Left lung (tissue), 10 donors: Measurements from ENCODE around the gene HACD3. TPM values are rescaled to one million over a fixed set of nuclear protein-coding genes. Genes with fewer than 3 reads are reported as not detected.

Experiments used
- ATAC-seq: fragments of 200-7000 bp; cut with Tn5 transposase; one replicate; pipeline ENCODE4 v1.9.1; 2020; ENCODE audit warnings: moderate library complexity
- DNase-seq, 4 donors: peaks; one replicate each; pipeline ENCODE4 v3.0.0-alpha.2; 2013 to 2020
- H3K27ac ChIP-seq, 2 donors: fragments of 200-600 bp; sonication (generic) in 1 of 2; one replicate each; pipeline versions ENCODE4 v1.5.0 to v1.8.0; 2020 to 2021
- H3K27me3 ChIP-seq, 2 donors: fragments of 200-600 bp; sonication (generic) in 1 of 2; one replicate each; pipeline versions ENCODE4 v1.5.0 to v1.8.0; 2020 to 2021
- H3K36me3 ChIP-seq, 2 donors: fragments of 200-600 bp; sonication (generic) in 1 of 2; one replicate each; pipeline versions ENCODE4 v1.5.0 to v1.8.0; 2020 to 2021
- H3K4me1 ChIP-seq, 2 donors: fragments of 200-600 bp; one replicate each; pipeline ENCODE4 v1.8.0; 2021
- H3K4me3 ChIP-seq, 2 donors: fragments of 200-600 bp; sonication (generic) in 1 of 2; one replicate each; pipeline versions ENCODE4 v1.5.0 to v1.8.0; 2020 to 2021; ENCODE audit warnings: mild to moderate bottlenecking in 1 of 2
- H3K9me3 ChIP-seq, 2 donors: fragments of 200-600 bp; sonication (generic) in 1 of 2; one replicate each; pipeline versions ENCODE4 v1.5.0 to v1.8.0; 2020 to 2021
- intact Hi-C, 2 donors: fragments of 100-400 bp; cut with DNase I; formaldehyde crosslinking; loops; one replicate each; pipeline versions ENCODE4 v1.11.2 to v1.14.2; 2022
- polyA plus RNA-seq, 6 donors: library from polyadenylated mRNA; unstranded; fragments of 120-200 nt; gene quantifications; one replicate each; pipeline ENCODE4 v1.2.1, GENCODE V29; 2013; ENCODE audit not compliant: insufficient read length in 6 of 6
- total RNA-seq, 2 donors: library from RNA; stranded (reverse); fragmentation: NEBNext Ultra II Directional; extraction: Animal tissue kit (Norgen Biotek cat#: 25700); gene quantifications; one replicate each; pipeline ENCODE4 v1.2.1, GENCODE V29; 2021
- TF ChIP-seq, protein P1 (sequence below), 2 donors: fragments of 200-600 bp; sonication (generic) in 1 of 2; IDR thresholded peaks; one replicate each; pipeline versions ENCODE4 v1.5.0 to v1.8.0; 2021; ENCODE audit warnings: antibody characterized with exemption in 2 of 2
- donor health status: DM: no; HTN: yes; CAD: no.
- donor health status: DM: no; HTN: no; CAD: no.

The HACD3 gene
- total and polyA plus RNA-seq, 8 donors = 51.1 to 191 (median 159) TPM

DNA sequence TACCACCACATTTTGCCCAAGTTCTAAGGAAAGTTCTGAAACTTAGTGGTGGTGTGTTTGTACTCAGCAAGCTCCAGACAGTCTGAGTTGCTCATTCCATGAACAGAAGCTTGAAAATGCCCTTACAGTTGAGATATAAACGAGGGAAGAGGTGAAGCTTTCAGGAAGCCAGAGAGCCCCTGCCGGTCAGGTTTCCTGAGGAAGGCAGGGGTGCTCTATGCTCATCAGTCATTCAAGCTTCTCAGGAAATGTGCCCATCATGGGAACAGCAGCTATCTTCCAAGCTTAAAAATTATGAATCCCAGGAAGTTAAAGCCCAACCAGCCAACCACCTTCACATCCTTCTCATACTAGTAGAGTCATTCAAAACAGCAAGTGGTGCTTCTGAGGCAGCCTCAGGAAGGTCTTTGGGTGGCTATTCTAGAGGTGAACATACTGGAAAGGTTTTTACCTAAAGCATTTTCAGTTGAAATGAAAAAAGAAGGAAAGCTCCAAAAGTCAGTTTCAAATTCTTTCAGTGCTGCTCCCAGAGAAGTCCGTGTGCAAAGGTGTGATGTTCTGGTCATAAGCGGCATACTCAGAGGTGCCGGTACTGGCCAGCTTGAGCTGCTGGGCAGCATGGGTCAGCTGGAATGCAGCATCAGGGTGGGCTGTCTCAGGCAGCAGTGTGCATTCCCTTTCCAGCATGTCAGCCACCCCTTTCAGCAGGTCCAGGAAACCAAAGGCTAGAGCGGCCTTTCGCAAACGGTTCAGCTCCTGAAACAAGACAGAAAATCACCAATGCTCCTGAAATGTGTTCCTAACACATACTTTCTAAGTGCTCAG, 48.9 kb downstream of the HACD3 start:
- Histone ChIP-seq H3K27ac (peak overlapping the region in 1 of 2 donors; percentile 30), H3K4me1 (no peaks in the 10 kb centered on the region), H3K27me3 (no peaks in the 10 kb centered on the region), H3K9me3 (no peaks in the 10 kb centered on the region), H3K4me3 (no peak overlapping the region), H3K36me3 (peaks cover 0 to 80% of the 10 kb centered on the region in 2 donors)
- TF ChIP-seq, protein P1, sequence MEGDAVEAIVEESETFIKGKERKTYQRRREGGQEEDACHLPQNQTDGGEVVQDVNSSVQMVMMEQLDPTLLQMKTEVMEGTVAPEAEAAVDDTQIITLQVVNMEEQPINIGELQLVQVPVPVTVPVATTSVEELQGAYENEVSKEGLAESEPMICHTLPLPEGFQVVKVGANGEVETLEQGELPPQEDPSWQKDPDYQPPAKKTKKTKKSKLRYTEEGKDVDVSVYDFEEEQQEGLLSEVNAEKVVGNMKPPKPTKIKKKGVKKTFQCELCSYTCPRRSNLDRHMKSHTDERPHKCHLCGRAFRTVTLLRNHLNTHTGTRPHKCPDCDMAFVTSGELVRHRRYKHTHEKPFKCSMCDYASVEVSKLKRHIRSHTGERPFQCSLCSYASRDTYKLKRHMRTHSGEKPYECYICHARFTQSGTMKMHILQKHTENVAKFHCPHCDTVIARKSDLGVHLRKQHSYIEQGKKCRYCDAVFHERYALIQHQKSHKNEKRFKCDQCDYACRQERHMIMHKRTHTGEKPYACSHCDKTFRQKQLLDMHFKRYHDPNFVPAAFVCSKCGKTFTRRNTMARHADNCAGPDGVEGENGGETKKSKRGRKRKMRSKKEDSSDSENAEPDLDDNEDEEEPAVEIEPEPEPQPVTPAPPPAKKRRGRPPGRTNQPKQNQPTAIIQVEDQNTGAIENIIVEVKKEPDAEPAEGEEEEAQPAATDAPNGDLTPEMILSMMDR (IDR thresholded peaks at IDR 0.05) = no peak
- no peak for DNase-seq
- intact Hi-C loops = no loop called here
- no peak for ATAC-seq

DNA sequence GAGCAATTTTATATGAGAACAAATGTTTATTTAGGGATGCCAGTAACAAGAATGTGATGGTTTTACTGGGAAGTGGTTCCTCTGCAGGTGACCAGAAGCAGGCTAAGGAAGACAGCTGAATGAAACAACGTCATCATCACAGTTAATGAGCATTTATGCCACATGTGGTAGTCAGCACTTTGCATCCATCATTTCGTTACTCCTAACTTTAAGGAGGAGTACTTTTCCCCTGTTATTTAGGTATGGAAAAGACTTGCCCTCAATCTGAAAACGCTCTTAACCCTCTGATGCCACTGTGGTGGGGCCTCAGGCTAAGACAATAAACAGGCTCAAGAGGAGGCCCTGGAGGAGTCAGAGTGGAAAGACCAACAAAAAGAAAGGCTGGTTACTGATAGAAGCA, 49.5 kb downstream of the HACD3 start:
- Histone ChIP-seq H3K36me3 (peaks cover 0 to 86% of the 10 kb centered on the region in 2 donors), H3K27me3 (no peaks in the 10 kb centered on the region), H3K4me1 (no peaks in the 10 kb centered on the region), H3K4me3 (no peak overlapping the region), H3K9me3 (no peaks in the 10 kb centered on the region), H3K27ac (no peak overlapping the region)
- intact Hi-C loops = no loop called here
- TF ChIP-seq, protein P1 (IDR thresholded peaks at IDR 0.05) = no peak
- no peak for DNase-seq
- ATAC-seq = no peak

DNA sequence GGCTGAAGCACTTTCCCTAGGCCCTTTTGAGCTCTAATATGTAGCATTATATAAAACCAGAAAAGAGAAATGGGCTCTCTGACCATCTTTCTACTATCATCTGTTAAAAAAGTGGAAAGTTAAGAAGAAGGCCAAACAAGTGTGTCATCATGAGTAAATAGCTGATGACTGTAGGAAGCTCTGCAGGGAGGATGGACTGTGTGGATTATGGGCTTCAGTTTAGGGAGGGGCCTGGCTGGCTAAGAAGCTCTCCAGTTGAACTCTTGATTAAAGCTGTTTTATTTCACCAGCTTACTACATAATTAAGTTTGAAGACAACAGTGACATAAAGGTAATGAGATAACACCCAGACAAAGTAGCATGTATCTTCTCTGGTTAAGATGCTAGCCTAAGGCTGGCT, 50.0 kb downstream of the HACD3 start:
- H3K4me1 ChIP-seq = no peaks in the 10 kb centered on the region
- intact Hi-C loops = no loop called here
- DNase-seq (no peak), ATAC-seq (peak; percentile 36)
- peaks cover 0 to 86% of the 10 kb centered on the region in 2 donors for H3K36me3 ChIP-seq
- no peak overlapping the region for H3K4me3 ChIP-seq
- no peak overlapping the region for H3K27ac ChIP-seq
- H3K27me3 ChIP-seq = no peaks in the 10 kb centered on the region
- H3K9me3 ChIP-seq = no peaks in the 10 kb centered on the region
- TF ChIP-seq, protein P1 (IDR thresholded peaks at IDR 0.05) = no peak

DNA sequence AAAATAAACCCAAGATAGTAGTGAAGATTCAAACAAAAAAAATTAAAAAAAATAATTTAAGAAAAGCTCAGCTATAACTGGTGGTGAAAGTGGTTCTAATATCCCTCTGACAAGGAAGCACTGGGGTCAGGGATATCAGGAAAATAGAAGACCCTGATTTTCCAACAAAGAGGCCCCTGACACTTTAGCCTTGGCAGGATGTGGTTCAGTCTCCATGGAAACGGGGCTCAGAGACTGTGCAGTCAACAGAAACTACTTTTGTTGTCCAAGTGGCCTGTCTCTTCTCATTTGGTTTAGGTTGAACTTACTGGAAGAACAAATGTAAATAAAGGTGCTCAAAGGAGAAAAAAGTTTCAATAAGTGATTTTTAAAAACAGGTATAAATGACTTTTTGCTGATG, 53.4 kb downstream of the HACD3 start:
- H3K27ac ChIP-seq = peak overlapping the region; percentile 2 to 57

DNA sequence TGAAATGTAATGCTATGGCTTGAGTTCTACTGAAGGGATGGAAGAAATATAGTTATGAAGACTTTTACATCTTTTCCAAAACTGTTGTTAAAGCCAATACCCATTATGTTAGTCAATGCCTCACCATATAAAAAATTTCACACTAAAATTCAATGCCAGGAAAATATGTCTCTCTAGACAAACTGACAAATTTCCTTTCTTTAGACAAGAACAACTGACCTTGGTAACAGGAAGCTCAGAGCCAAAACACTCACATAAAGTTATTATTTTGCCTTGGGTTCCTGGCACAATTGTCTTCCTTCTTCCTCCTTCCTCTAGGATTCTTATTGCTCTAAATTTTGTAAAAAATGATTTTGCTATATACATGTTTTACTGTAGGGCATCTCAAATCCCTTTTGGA, 54.0 kb downstream of the HACD3 start:
- Histone ChIP-seq H3K36me3 (peaks cover 0 to 95% of the 10 kb centered on the region in 2 donors), H3K27ac (peak overlapping the region; percentile 2 to 57), H3K4me1 (no peaks in the 10 kb centered on the region), H3K27me3 (no peaks in the 10 kb centered on the region), H3K4me3 (no peak overlapping the region), H3K9me3 (no peaks in the 10 kb centered on the region)
- intact Hi-C loops = no loop called here
- DNase-seq (no peak), ATAC-seq (no peak)
- TF ChIP-seq, protein P1 (IDR thresholded peaks at IDR 0.05) = no peak

More for the DNA sequence above, 53.4 kb downstream of the HACD3 start:
- Histone ChIP-seq H3K4me1 (no peaks in the 10 kb centered on the region), H3K36me3 (peaks cover 0 to 95% of the 10 kb centered on the region in 2 donors), H3K9me3 (no peaks in the 10 kb centered on the region), H3K4me3 (no peak overlapping the region), H3K27me3 (no peaks in the 10 kb centered on the region)
- ATAC-seq = no peak
- intact Hi-C loops = no loop called here
- TF ChIP-seq, protein P1 (IDR thresholded peaks at IDR 0.05) = no peak
- DNase-seq = peak in 2 of 4 donors; percentile 8 to 25
